CD14-positive monocyte (primary cell): ENCODE results near the gene C11orf98. TPM values are rescaled to one million over a fixed set of nuclear protein-coding genes. Genes with fewer than 3 reads are reported as not detected.

ENCODE experiments used
- DNase-seq, 3 donors: peaks; one replicate each; pipeline ENCODE4 v3.0.0-alpha.2; 2011 to 2022
- H2AFZ ChIP-seq: 2 replicates; pipeline ENCODE4 v1.6.0; 2012; ENCODE audit warnings: mild to moderate bottlenecking, low read depth, low read length, inconsistent platforms; ENCODE audit not compliant: insufficient read depth, poor library complexity, severe bottlenecking
- H3K27ac ChIP-seq, 2 donors: 1 replicate in 1 of 2; 2 replicates in 1 of 2; pipeline ENCODE4 v1.5.1; 2012 to 2013; ENCODE audit warnings: low read length in 2 of 2, control low read depth in 1 of 2, inconsistent platforms in 1 of 2, low read depth in 1 of 2, mild to moderate bottlenecking in 1 of 2
- H3K27me3 ChIP-seq, 2 donors: one replicate each; pipeline versions ENCODE4 v1.6.0 to v1.6.1; 2011 to 2013; ENCODE audit warnings: low read length in 2 of 2; ENCODE audit not compliant: control insufficient read depth in 2 of 2, insufficient read depth in 2 of 2
- H3K36me3 ChIP-seq, 2 donors: replicated peaks in 1 of 2; 1 replicate in 1 of 2; 2 replicates in 1 of 2; pipeline versions ENCODE4 v1.5.1 to v1.6.1; 2012 to 2013; ENCODE audit warnings: low read length in 2 of 2, control low read depth in 1 of 2, inconsistent platforms in 1 of 2, mild to moderate bottlenecking in 1 of 2; ENCODE audit not compliant: insufficient read depth in 2 of 2, control insufficient read depth in 1 of 2
- H3K4me1 ChIP-seq, 2 donors: 1 replicate in 1 of 2; 2 replicates in 1 of 2; pipeline versions ENCODE4 v1.5.1 to v1.6.1; 2012 to 2013; ENCODE audit warnings: low read length in 2 of 2, control low read depth in 1 of 2, inconsistent platforms in 1 of 2, mild to moderate bottlenecking in 1 of 2, moderate library complexity in 1 of 2; ENCODE audit not compliant: insufficient read depth in 2 of 2, control insufficient read depth in 1 of 2
- H3K4me2 ChIP-seq: replicated peaks from 2 replicates; pipeline ENCODE3; 2012; ENCODE audit warnings: low read length, moderate library complexity, mild to moderate bottlenecking; ENCODE audit not compliant: poor library complexity, severe bottlenecking; ENCODE audit errors: extremely low read depth
- H3K4me3 ChIP-seq, 3 experiments: fragments of 200-600 bp in 1 of 3; sonication (generic) in 1 of 3; replicated peaks in 1 of 3; 1 replicate in 2 of 3; 2 replicates in 1 of 3; pipeline ENCODE4 v1.5.1; 2011 to 2013; ENCODE audit warnings: low read length in 3 of 3, mild to moderate bottlenecking in 3 of 3, control low read depth in 2 of 3, low read depth in 2 of 3, inconsistent platforms in 1 of 3, moderate library complexity in 1 of 3
- H3K79me2 ChIP-seq: 2 replicates; pipeline ENCODE4 v1.6.0; 2012; ENCODE audit warnings: mild to moderate bottlenecking, control low read depth, inconsistent platforms, low read length, moderate library complexity; ENCODE audit not compliant: insufficient read depth
- H3K9ac ChIP-seq: 2 replicates; pipeline ENCODE4 v1.6.0; 2017; ENCODE audit warnings: low read length, mild to moderate bottlenecking; ENCODE audit not compliant: insufficient read depth, poor library complexity, severe bottlenecking
- H3K9me3 ChIP-seq, 2 donors: replicated peaks in 1 of 2; 1 replicate in 1 of 2; 2 replicates in 1 of 2; pipeline versions ENCODE4 v1.5.1 to v1.6.1; 2012 to 2013; ENCODE audit warnings: low read length in 2 of 2, control low read depth in 1 of 2; ENCODE audit not compliant: control insufficient read depth in 1 of 2, insufficient read depth in 1 of 2
- H4K20me1 ChIP-seq: 2 replicates; pipeline ENCODE4 v1.6.0; 2012; ENCODE audit warnings: mild to moderate bottlenecking, low read length, control low read depth, moderate library complexity; ENCODE audit not compliant: insufficient read depth
- H3K27ac Mint-ChIP-seq, 7 donors: one replicate each; pipeline ENCODE4 v1.8.0; 2020; ENCODE audit warnings: mild to moderate bottlenecking in 7 of 7, mixed read lengths in 7 of 7, moderate library complexity in 6 of 7, inconsistent platforms in 2 of 7
- H3K27me3 Mint-ChIP-seq, 3 donors: one replicate each; pipeline ENCODE4 v1.8.0; 2021 to 2022; ENCODE audit warnings: low read depth in 3 of 3, mild to moderate bottlenecking in 3 of 3, mixed read lengths in 3 of 3, moderate library complexity in 3 of 3, inconsistent platforms in 1 of 3
- H3K36me3 Mint-ChIP-seq, 2 donors: one replicate each; pipeline ENCODE4 v1.8.0; 2020; ENCODE audit warnings: mixed read lengths in 2 of 2, inconsistent platforms in 1 of 2, mild to moderate bottlenecking in 1 of 2
- H3K4me1 Mint-ChIP-seq: one replicate; pipeline ENCODE4 v1.8.0; 2020; ENCODE audit warnings: mild to moderate bottlenecking, mixed read lengths
- H3K4me3 Mint-ChIP-seq, 2 donors: one replicate each; pipeline ENCODE4 v1.8.0; 2020; ENCODE audit warnings: mild to moderate bottlenecking in 2 of 2, mixed read lengths in 2 of 2, moderate library complexity in 1 of 2
- H3K9me3 Mint-ChIP-seq, 7 donors: one replicate each; pipeline ENCODE4 v1.8.0; 2020 to 2022; ENCODE audit warnings: mixed read lengths in 7 of 7, mild to moderate bottlenecking in 6 of 7, moderate library complexity in 6 of 7, inconsistent platforms in 2 of 7
- CTCF ChIP-seq: fragments of 200-600 bp; IDR thresholded peaks from one replicate; pipeline ENCODE4 v1.8.0; 2022; ENCODE audit warnings: antibody characterized with exemption, mild to moderate bottlenecking
- WGBS: methylation state at CpG from one replicate; pipeline ENCODE4 v1.1.5; 2013; ENCODE audit warnings: missing lambda C conversion rate; ENCODE audit not compliant: insufficient coverage; 5-methylcytosine and 5-hydroxymethylcytosine counted together
- intact Hi-C, 2 donors: fragments of 100-400 bp; cut with micrococcal nuclease; formaldehyde crosslinking; loops; one replicate each; pipeline versions ENCODE4 v1.15.0 to v1.15.1; 2023
- polyA plus RNA-seq, 3 donors: library from polyadenylated mRNA; depleted of rRNA in 1 of 3; unstranded in 2 of 3; stranded (reverse) in 1 of 3; fragments of 300-500 nt in 2 of 3; fragments of >200 nt in 1 of 3; fragmentation: Illumina TruSeq in 2 of 3; gene quantifications; 1 replicate in 2 of 3; 2 replicates in 1 of 3; pipeline ENCODE4 v1.2.3, GENCODE V29; 2012 to 2021

Gene C11orf98
- polyA plus RNA-seq, 3 donors = 25.9 to 78.2 (median 74.6) TPM

GRCh38 chr11:62710001-62710345 lies 45.0 kb upstream of the C11orf98 start:
- H3K27ac Mint-ChIP-seq = peak overlapping the region; percentile 95 to 99 (median 98)
- peak overlapping the region; percentile 95 to 97 for H3K27ac ChIP-seq
- intact Hi-C loops = loop anchor here in 1 of 2 donors (1.0 kb wide), 1 partner anchor 16 kb away; no protein-coding TSS in a partner anchor
- WGBS = 65% methylated on average over 7 of the region's 7 CpGs
- no peaks in the 10 kb centered on the region for H3K9me3 ChIP-seq
- H3K36me3 Mint-ChIP-seq = peaks cover 33 to 44% of the 10 kb centered on the region in 2 donors
- no peaks in the 10 kb centered on the region for H3K27me3 ChIP-seq
- H3K4me3 ChIP-seq = peak overlapping the region; percentile 72 to 91 (median 83)
- peaks cover 7% of the 10 kb centered on the region for H4K20me1 ChIP-seq
- peaks cover 34 to 51% of the 10 kb centered on the region in 2 donors for H3K4me1 ChIP-seq
- peak overlapping the region; percentile 96 for H3K4me2 ChIP-seq
- no peaks in the 10 kb centered on the region for H3K9me3 Mint-ChIP-seq
- H2AFZ ChIP-seq = peak overlapping the region; percentile 98
- peak; percentile 20 to 27 (median 23) for DNase-seq
- peaks cover 34 to 44% of the 10 kb centered on the region in 2 donors for H3K36me3 ChIP-seq
- peak overlapping the region; percentile 87 to 96 for H3K4me3 Mint-ChIP-seq
- no peaks in the 10 kb centered on the region for H3K27me3 Mint-ChIP-seq
- peaks cover 42% of the 10 kb centered on the region for H3K4me1 Mint-ChIP-seq
- peak overlapping the region; percentile 88 for H3K9ac ChIP-seq
- TF ChIP-seq CTCF = no peak
- peaks cover 18% of the 10 kb centered on the region for H3K79me2 ChIP-seq

GRCh38 chr11:62709247-62710000 lies 44.4 kb upstream of the C11orf98 start:
- peaks cover 28 to 39% of the 10 kb centered on the region in 2 donors for H3K36me3 Mint-ChIP-seq
- no peaks in the 10 kb centered on the region for H3K9me3 Mint-ChIP-seq
- peaks cover 3% of the 10 kb centered on the region for H4K20me1 ChIP-seq
- no peaks in the 10 kb centered on the region for H3K27me3 ChIP-seq
- peak overlapping the region; percentile 95 to 99 (median 98) for H3K27ac Mint-ChIP-seq
- H3K4me2 ChIP-seq = peak overlapping the region; percentile 96
- H3K4me3 ChIP-seq = peak overlapping the region; percentile 72 to 91 (median 83)
- H3K9me3 ChIP-seq = no peaks in the 10 kb centered on the region
- H3K36me3 ChIP-seq = peaks cover 29 to 40% of the 10 kb centered on the region in 2 donors
- H3K9ac ChIP-seq = peak overlapping the region; percentile 88
- no peaks in the 10 kb centered on the region for H3K27me3 Mint-ChIP-seq
- H2AFZ ChIP-seq = peak overlapping the region; percentile 98
- WGBS = 1% methylated on average over 33 of the region's 47 CpGs
- peaks cover 46% of the 10 kb centered on the region for H3K4me1 Mint-ChIP-seq
- peaks cover 19% of the 10 kb centered on the region for H3K79me2 ChIP-seq
- peak; percentile 97 to 99 (median 98) for DNase-seq
- H3K4me3 Mint-ChIP-seq = peak overlapping the region; percentile 87 to 99
- intact Hi-C loops = loop anchor here (1.0 to 10.0 kb wide), 3 partner anchors 18 to 115 kb away; partner anchors contain the start of genes TUT1 (in 2 of the 2), HNRNPUL2 (in 1 of the 2) and INTS5 (in 1 of the 2)
- H3K4me1 ChIP-seq = peaks cover 40 to 56% of the 10 kb centered on the region in 2 donors
- no peak for TF ChIP-seq CTCF
- H3K27ac ChIP-seq = peak overlapping the region; percentile 95 to 97
